ENCODE results near the gene CACHD1. TPM values are rescaled to one million over a fixed set of nuclear protein-coding genes. Genes with fewer than 3 reads are reported as not detected.
A peak's percentile ranks its signal among the peaks of the same experiment; 100 is the strongest.

The CACHD1 gene
- total and polyA plus RNA-seq, 2 of the 4 experiments (the other 2 are of a cell fraction): 2.9 to 5.9 TPM

GRCh38 chr1:64519901-64520300 is 50.0 kb downstream of the CACHD1 start:
- H3K14ac ChIP-seq (replicated peaks; ENCODE audit: low read depth, low read length): no peak overlapping the region
- ATAC-seq (ENCODE audit: low read depth): peak; percentile 60

More at GRCh38 chr1:64519901-64520300, 50.0 kb downstream of the CACHD1 start:
- DNase-seq: peak; percentile 56
- Histone ChIP-seq H3K18ac (ENCODE audit: low read depth, low read length) (no peak overlapping the region), H3K79me1 (ENCODE audit: low read depth in 1 of 2, low read length in 2 of 2) (0 out of 4 replicates have a peak, but pooled peaks cover 0 to 2% of the 10 kb centered on the region in 2 experiments), H2AFZ (replicated peaks; ENCODE audit: low read length, poor library complexity) (no peak overlapping the region), H3K27ac (ENCODE audit: insufficient read depth, low read length) (no peak overlapping the region), H3K9ac (ENCODE audit: low read depth, low read length) (no peak overlapping the region), H3K36me3 (ENCODE audit: control insufficient read depth, insufficient read depth, low read length) (no peaks in the 10 kb centered on the region), H3K23ac (ENCODE audit: low read depth, low read length) (no peak overlapping the region), H3K9me1 (ENCODE audit: insufficient read depth, low read length) (peaks cover 3% of the 10 kb centered on the region; the same call in 1 of the 2 replicates), H2BK120ac (ENCODE audit: low read depth, low read length) (no peak overlapping the region), H3K4me2 (ENCODE audit: low read depth, low read length) (peak overlapping the region; percentile 42; the same call in 1 of the 2 replicates), H3K56ac (ENCODE audit: extremely low read depth, insufficient read depth, low read length) (no peak overlapping the region), H2AK5ac (ENCODE audit: low read depth, low read length) (no peak overlapping the region), H2AK9ac (replicated peaks; ENCODE audit: low read depth, low read length, poor library complexity) (no peak overlapping the region), H4K20me1 (ENCODE audit: insufficient read depth, low read length) (no peaks in the 10 kb centered on the region), H3K4me1 (ENCODE audit: control insufficient read depth, insufficient read depth, low read length) (peaks cover 11% of the 10 kb centered on the region), H2BK20ac (ENCODE audit: low read depth, low read length) (no peak overlapping the region), H3K27me3 (ENCODE audit: control insufficient read depth, insufficient read depth, low read length) (no peaks in the 10 kb centered on the region), H4K8ac (ENCODE audit: low read depth in 2 of 2, low read length in 2 of 2) (no peak overlapping the region), H4K91ac (ENCODE audit: insufficient read depth, low read depth, low read length) (no peak overlapping the region), H3K9me3 (ENCODE audit: control insufficient read depth, insufficient read depth, low read length) (no peaks in the 10 kb centered on the region), H2BK5ac (ENCODE audit: low read depth, low read length, poor library complexity, severe bottlenecking) (no peak overlapping the region), H2BK15ac (ENCODE audit: low read depth, low read length) (no peak overlapping the region), H3K4ac (ENCODE audit: low read depth, low read length) (no peak overlapping the region), H3K4me3 (ENCODE audit: insufficient read depth, low read depth, low read length) (no peak overlapping the region), H4K5ac (ENCODE audit: low read depth, low read length) (no peak overlapping the region)
- WGBS, 2 experiments (ENCODE audit: extremely low coverage in 2 of 2, insufficient read length in 1 of 2): 30% methylated on average over 2 of the region's 3 CpGs; no CpG with 5 or more reads in 1 of the 2 experiments
- TF ChIP-seq BHLHE40 (IDR thresholded peaks at IDR 0.05; ENCODE audit: low read depth, low read length) (no peak), MAFK (IDR thresholded peaks at IDR 0.05; ENCODE audit: low read depth, low read length) (no peak), FOS (IDR thresholded peaks at IDR 0.05; ENCODE audit: low read depth, low read length) (no peak), NFE2L2 (IDR thresholded peaks at IDR 0.05; ENCODE audit: low read depth, low read length) (no peak)
- ChIA-PET CTCF (interaction anchor here (0.7 kb wide), 1 partner anchor 48 kb away, joined by 3 read pairs; no protein-coding TSS in a partner anchor), POLR2A (ENCODE audit: unreplicated experiment) (no interaction called here)
- intact Hi-C loops (cut with micrococcal nuclease): no loop called here
- in situ Hi-C loops (cut with MboI; ENCODE audit: low sequenced_read_pairs): no loop called here
- BruUV-seq (replicated peaks): no TSS peak
- dilution Hi-C loops (cut with HindIII; ENCODE audit: low sequenced_read_pairs, unreplicated experiment): no loop called here
